Measurements from ENCODE around the gene FAM53B.

Gene FAM53B

DNA sequence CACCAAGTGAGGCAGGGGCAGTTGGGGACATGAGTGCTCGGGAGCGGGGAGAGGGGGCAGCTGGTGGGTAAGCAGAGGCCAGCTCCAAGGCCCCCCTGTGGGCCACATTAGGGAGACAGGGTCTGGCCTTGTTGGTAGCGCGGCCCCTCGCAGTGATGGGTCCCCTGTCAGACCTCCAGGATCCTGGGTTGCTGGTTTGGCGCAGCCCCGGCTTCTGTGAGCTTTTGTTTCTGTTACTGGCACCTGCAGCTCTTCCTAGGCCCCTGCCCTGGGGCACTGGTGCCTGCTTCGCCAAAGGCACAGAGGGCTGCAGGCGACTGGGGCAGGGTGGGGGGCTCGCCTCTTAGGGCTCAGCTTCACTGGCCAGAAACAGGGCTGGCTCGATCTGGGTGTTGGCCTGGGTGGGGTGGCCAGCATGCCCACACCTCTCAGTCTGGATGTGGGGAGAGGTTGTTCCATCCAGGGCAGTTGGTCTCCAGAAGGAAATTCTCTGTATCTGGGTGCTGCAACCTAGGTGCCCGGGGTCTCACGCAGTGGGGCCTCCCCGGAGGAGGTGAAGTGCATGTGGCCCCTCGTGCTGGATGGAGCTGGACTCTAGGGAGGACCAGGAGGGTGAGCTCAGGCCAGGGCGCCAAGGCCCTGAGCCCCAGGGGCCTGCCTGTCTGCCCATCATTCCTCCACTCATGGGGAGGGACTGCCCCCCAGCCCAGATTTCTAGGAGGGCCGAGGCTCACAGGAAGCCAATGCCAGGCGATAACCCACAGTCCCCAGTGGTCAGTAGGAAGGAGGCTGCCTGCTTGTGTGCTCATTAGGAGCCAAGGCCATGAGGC, 143.9 kb downstream of the FAM53B start:
- no peaks in the 10 kb centered on the region for H3K27me3 ChIP-seq (ENCODE audit: low read depth)
- H3K9me3 ChIP-seq, result no peaks in the 10 kb centered on the region
- in situ Hi-C loops (cut with MboI; ENCODE audit: low sequenced_read_pairs), result no loop called here
- no peaks in the 10 kb centered on the region for H3K4me1 ChIP-seq
- DNase-seq (ENCODE audit: low spot score in 2 of 2), result no peak
- H3K4me3 ChIP-seq, result no peak overlapping the region
- H3K36me3 ChIP-seq (replicated peaks), result no peaks in the 10 kb centered on the region

DNA sequence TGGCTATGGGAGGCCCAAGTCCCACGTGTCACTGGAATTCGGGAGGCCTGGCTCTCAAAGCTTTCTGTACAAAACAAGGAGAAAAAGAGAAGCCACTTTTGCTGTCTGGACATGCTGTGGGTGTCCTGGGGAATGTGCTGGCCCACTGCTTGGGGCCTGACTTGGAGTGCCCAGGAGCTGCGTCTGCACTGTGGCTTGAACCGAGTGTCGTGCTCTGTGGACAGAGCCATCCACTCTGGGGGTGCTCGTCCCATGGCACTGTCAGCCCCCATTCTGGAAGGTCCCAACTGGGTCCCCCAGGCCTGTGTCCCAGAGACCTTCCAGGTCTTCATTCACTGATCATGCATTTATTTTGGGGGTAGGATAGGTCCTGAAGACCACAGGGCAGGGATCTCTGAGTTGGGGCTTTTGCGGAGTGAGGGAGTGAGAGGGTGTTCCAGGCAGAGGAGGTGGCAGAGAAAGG, 144.6 kb downstream of the FAM53B start:
- DNase-seq (ENCODE audit: low spot score in 2 of 2), result no peak
- H3K9me3 ChIP-seq, result no peaks in the 10 kb centered on the region
- H3K27me3 ChIP-seq (ENCODE audit: low read depth), result no peaks in the 10 kb centered on the region
- in situ Hi-C loops (cut with MboI; ENCODE audit: low sequenced_read_pairs), result no loop called here
- H3K4me3 ChIP-seq, result no peak overlapping the region
- H3K36me3 ChIP-seq (replicated peaks), result no peaks in the 10 kb centered on the region
- H3K4me1 ChIP-seq, result no peaks in the 10 kb centered on the region

DNA sequence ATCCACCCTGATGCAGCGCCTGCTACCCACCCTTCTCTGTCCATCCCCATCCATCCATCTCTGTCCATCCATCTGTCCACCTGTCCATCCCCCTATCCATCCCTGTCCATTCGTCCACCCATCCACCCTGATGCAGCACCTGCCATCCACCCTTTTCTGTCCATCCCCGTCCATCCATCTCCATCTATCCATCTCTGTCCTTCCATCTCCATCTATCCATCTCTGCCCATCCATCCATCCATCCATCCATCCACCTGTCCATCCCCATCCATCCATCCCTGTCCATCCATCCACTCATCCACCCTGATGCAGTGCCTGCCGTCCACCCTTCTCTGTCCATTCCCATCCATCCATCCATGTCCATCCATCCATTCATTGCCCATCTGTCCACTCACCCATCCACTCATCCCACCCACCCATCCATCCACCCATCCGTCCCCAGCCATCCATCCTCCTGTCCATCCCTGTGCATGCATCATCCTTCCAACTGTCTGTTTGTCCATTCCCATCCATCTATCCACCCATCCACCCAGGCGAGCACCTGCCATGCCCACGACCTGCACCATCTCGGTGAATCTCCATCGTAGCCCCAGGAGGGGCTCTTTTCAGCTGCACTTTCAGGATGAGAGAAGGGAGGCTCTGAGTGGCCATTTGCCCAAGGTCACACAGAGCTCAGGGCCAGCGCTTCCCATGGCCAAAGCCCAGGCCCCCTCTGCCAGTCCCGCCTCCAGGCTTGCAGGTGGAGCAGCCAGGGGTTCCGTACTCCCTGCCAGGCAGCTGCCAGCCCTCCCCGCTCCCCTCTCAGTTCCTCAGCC, 145.2 kb downstream of the FAM53B start:
- in situ Hi-C loops (cut with MboI; ENCODE audit: low sequenced_read_pairs), result no loop called here
- Histone ChIP-seq H3K36me3 (replicated peaks) (no peaks in the 10 kb centered on the region), H3K27me3 (ENCODE audit: low read depth) (no peaks in the 10 kb centered on the region), H3K9me3 (no peaks in the 10 kb centered on the region), H3K4me1 (no peaks in the 10 kb centered on the region), H3K4me3 (no peak overlapping the region)
- no peak for DNase-seq (ENCODE audit: low spot score in 2 of 2)

DNA sequence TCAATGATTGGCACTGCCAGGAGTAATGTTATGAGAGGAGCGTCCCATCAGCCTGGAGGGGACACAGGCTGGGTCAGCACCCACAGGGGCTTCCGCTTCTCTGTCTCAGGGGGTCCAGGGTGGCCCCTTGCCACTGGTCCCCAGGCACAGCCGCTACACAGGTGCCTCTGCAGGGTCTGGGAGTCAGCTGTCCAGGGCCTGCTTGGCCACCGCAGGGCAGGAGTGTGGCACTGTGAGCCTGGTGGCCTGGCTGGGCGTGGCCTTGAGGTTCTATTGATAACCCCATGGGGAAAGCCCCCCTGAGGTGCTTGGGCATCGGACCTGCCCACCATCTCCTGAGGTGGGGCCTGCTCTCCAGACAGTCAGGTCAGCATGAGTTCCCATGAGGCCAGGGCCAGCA, 146.0 kb downstream of the FAM53B start:
- Histone ChIP-seq H3K36me3 (replicated peaks) (no peaks in the 10 kb centered on the region), H3K27me3 (ENCODE audit: low read depth) (no peaks in the 10 kb centered on the region), H3K4me1 (no peaks in the 10 kb centered on the region), H3K9me3 (no peaks in the 10 kb centered on the region), H3K4me3 (no peak overlapping the region)
- DNase-seq (ENCODE audit: low spot score in 2 of 2), result no peak
- in situ Hi-C loops (cut with MboI; ENCODE audit: low sequenced_read_pairs), result no loop called here

DNA sequence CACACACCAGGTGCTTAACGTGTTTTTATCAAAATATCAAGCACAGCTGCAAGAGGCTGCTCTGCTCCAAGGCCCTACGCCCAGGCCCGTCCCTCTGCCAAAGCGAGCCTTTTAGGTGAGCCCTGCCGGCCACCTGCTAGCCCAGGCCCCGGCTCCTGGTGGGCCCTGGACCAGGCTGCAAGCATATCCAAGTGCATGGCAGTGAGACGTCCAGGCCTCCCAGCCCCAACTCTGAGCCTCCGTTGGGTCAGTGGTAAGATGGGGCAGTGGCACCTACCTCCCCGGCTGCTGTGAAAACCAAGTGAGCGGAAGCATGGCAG, 146.4 kb downstream of the FAM53B start:
- Histone ChIP-seq H3K4me1 (no peaks in the 10 kb centered on the region), H3K36me3 (replicated peaks) (no peaks in the 10 kb centered on the region), H3K9me3 (no peaks in the 10 kb centered on the region), H3K4me3 (no peak overlapping the region), H3K27me3 (ENCODE audit: low read depth) (no peaks in the 10 kb centered on the region)
- in situ Hi-C loops (cut with MboI; ENCODE audit: low sequenced_read_pairs), result no loop called here
- DNase-seq (ENCODE audit: low spot score in 2 of 2), result no peak

DNA sequence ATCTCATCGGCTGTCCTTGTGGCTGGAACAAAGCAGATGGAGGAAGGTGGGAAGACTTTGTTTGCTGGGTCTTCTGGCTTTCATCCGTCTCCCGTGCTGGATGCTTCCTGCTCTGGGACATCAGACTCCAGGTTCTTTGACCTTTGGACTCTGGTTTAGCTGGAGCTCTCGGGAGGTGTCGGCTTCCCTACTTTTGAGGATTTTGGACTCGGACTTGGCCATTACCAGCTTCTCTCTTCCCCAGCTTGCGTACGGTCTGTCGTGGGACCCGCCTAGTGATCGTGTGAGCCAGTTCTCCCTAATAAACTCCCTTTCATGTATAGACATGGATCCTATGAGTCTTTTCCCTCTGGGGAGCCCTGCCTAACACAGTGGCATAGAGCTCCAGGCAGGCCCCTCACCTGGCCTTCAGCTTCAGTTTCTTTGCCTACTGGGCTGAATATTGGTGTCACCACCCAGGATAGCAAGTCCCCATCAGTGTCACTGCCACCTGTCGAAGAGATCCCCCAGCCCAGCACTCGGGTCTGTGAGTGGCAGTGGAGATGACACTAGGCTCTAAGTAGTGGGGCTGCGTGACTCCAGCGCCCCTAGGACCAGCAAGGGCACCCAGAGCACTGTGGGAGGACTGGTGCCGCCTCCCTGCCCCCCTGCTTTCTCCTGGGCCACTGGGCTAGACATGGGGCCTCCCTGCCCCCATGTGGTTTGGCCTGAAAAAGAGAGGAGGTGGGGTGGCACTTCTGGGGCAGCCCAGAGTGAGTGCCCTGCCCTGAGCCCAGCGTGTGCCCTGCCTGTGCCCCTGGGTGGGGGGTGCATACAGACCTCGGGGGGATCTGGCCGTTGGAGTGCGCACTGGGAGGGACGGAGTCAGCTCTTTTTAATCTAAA, 147.0 kb downstream of the FAM53B start:
- Histone ChIP-seq H3K36me3 (replicated peaks) (no peaks in the 10 kb centered on the region), H3K9me3 (no peaks in the 10 kb centered on the region), H3K4me3 (no peak overlapping the region), H3K4me1 (no peaks in the 10 kb centered on the region), H3K27me3 (ENCODE audit: low read depth) (no peaks in the 10 kb centered on the region)
- DNase-seq (ENCODE audit: low spot score in 2 of 2), result no peak
- in situ Hi-C loops (cut with MboI; ENCODE audit: low sequenced_read_pairs), result no loop called here

DNA sequence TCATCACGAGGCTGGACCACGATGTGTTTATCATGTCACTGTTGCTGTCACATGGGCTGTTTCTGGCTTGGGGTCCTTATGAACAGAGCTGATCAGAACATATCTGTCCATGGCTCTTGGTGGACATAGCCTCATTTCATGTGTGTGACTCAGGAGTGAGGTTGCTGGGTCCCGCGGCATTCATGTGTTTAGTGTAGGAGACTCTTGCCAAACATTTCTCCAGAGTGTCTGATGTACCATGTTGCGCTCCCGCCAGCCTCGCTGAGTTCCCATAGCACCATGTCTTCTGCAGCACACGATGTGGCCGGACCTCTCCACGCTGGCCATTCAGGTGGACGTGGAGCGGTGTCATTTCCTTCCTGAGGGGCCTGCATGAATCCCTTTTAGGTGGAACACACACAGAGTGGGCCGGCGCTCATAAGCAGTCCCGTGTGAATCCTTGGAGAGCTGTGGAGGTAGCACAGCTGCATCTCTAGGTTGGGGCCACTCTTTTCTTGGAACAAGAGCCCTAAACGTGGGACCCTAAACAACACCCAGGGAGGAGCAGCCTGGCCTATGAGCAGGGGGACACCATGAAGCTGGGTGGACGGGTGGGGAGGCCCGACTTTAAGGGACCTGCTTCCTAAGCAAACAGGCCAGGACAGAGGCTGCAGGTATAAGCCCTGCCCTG, 147.9 kb downstream of the FAM53B start:
- no peaks in the 10 kb centered on the region for H3K4me1 ChIP-seq
- in situ Hi-C loops (cut with MboI; ENCODE audit: low sequenced_read_pairs), result no loop called here
- H3K36me3 ChIP-seq (replicated peaks), result no peaks in the 10 kb centered on the region
- no peak for DNase-seq (ENCODE audit: low spot score in 2 of 2)
- H3K4me3 ChIP-seq, result no peak overlapping the region
- 0 out of 2 replicates have a peak, but pooled peaks cover 2% of the 10 kb centered on the region for H3K9me3 ChIP-seq
- H3K27me3 ChIP-seq (ENCODE audit: low read depth), result no peaks in the 10 kb centered on the region

DNA sequence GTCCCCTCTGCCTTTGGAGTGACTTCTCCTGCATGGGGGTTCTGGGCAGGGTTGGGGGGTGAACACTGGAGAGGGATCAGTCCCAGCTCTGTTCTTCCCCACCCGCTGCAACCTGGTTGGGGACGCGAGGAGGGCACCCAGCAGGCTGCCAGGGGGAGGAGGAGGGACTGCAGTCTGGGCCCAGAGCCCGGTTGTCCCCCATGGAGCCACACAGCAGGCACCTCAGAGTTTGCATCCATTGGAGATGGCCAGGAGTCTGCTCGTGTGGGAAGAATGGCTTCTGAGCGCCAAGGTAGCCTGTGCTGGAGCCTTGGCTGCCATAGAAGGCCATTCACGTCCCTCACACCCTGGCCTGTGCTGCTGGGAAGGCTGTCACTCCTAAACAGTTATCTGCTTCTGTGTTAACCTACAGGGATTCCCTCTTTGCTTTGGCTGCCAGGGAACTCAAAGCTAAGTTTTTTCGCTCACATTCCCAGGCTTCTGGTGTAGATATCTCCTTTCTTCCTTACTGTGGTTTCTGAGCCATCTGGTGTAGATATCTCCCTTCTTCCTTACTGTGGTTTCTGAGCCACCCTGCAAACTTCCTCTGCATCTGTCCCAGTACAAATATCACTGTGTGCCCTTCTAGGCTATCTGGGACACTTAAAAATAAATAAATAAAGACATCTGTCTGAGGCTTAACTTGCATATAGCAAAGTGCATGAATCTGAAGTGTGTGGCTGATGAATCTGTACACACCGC, 148.9 kb downstream of the FAM53B start:
- no peaks in the 10 kb centered on the region for H3K27me3 ChIP-seq (ENCODE audit: low read depth)
- no peak for DNase-seq (ENCODE audit: low spot score in 2 of 2)
- no peaks in the 10 kb centered on the region for H3K4me1 ChIP-seq
- in situ Hi-C loops (cut with MboI; ENCODE audit: low sequenced_read_pairs), result no loop called here
- H3K4me3 ChIP-seq, result no peak overlapping the region
- no peaks in the 10 kb centered on the region for H3K36me3 ChIP-seq (replicated peaks)
- H3K9me3 ChIP-seq, result 0 out of 2 replicates have a peak, but pooled peaks cover 2% of the 10 kb centered on the region

DNA sequence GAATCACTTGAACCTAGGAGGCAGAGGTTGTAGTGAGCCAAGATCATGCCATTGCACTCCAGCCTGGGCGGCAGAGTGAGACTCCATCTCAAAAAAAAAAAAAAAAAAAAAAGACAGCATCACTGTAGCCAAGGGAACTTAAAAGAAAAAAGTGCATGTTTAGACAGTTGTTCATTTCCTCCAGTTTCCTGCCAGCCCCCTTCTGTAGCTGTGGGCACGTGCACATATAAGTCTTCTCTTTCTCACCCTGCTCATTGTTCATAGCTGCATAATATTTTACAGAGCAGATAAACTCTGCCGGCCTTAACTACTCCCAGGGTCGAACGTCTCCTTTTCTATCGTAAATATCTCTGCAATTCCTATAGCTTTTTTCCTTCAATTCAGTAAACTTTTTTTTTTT, 149.9 kb downstream of the FAM53B start:
- in situ Hi-C loops (cut with MboI; ENCODE audit: low sequenced_read_pairs), result no loop called here
- H3K4me1 ChIP-seq, result no peaks in the 10 kb centered on the region
- no peaks in the 10 kb centered on the region for H3K27me3 ChIP-seq (ENCODE audit: low read depth)
- H3K36me3 ChIP-seq (replicated peaks), result no peaks in the 10 kb centered on the region
- H3K4me3 ChIP-seq, result no peak overlapping the region
- 0 out of 2 replicates have a peak, but pooled peaks cover 2% of the 10 kb centered on the region for H3K9me3 ChIP-seq
- DNase-seq (ENCODE audit: low spot score in 2 of 2), result no peak

DNA sequence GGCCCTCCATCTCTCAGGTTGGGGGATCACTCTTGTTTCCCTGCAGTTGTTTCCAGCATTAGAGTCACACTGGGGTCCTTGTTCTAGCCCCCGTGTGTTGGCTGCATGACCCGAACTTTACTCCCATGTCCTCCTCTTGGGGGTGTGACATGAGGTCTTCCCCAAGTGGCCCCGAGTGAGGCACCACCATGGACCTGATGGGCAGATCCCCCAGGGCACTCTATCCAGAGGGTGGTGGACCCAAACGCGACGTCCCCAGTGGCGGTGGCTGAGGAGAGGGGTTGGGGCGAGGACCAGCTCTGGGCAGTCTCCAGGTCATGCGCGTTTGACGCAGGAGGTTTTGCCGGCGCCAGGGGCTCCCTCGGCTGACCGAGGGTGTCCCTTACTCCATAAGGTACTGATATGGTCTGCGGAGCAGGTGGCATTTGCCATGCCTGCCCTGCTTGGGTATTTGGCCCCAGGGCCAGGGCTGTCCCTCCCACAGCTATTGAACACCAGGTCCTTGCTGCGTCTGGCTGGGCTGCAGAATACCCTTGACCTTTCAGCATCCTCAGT, 150.7 kb downstream of the FAM53B start:
- no peak overlapping the region for H3K4me3 ChIP-seq
- no peaks in the 10 kb centered on the region for H3K4me1 ChIP-seq
- in situ Hi-C loops (cut with MboI; ENCODE audit: low sequenced_read_pairs), result no loop called here
- no peaks in the 10 kb centered on the region for H3K36me3 ChIP-seq (replicated peaks)
- H3K9me3 ChIP-seq, result 0 out of 2 replicates have a peak, but pooled peaks cover 2% of the 10 kb centered on the region
- DNase-seq (ENCODE audit: low spot score in 2 of 2), result no peak
- no peaks in the 10 kb centered on the region for H3K27me3 ChIP-seq (ENCODE audit: low read depth)

DNA sequence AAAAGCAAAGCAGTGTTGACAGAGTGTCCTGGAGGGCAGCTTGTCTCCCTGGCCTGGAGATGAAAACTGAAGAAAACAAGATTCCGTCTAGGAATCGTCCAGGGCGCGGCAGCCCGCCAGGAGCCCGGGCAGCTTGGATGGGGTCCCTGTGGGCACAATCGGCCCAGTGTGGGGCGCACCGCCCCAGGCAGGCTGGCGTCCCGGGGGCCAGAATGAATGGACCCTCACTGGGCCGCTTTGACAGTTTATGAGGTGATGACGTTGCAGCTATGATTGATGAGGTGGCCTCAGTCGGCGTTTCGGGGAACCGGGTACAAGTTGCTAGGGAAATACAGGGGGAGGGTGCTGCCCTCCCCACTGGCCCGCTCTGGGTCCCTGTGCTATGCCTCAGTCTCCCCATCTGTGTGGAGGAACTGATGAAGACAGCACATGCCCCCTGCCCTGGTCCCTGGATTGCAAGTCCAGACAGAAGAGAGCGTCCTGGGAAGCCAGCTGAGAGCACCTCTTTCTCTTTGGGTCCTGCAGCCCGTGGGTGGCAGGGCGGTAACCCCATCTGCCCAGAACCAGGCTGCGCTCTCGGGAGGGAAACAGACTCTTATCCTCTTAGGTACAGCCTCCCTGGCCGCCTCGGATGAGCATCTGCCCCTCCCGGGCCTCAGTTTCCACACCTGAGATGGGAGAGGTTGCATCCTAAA, 151.3 kb downstream of the FAM53B start:
- H3K27me3 ChIP-seq (ENCODE audit: low read depth), result no peaks in the 10 kb centered on the region
- H3K4me3 ChIP-seq, result no peak overlapping the region
- no peaks in the 10 kb centered on the region for H3K4me1 ChIP-seq
- H3K36me3 ChIP-seq (replicated peaks), result no peaks in the 10 kb centered on the region
- 0 out of 2 replicates have a peak, but pooled peaks cover 2% of the 10 kb centered on the region for H3K9me3 ChIP-seq
- DNase-seq (ENCODE audit: low spot score in 2 of 2), result no peak
- in situ Hi-C loops (cut with MboI; ENCODE audit: low sequenced_read_pairs), result no loop called here

DNA sequence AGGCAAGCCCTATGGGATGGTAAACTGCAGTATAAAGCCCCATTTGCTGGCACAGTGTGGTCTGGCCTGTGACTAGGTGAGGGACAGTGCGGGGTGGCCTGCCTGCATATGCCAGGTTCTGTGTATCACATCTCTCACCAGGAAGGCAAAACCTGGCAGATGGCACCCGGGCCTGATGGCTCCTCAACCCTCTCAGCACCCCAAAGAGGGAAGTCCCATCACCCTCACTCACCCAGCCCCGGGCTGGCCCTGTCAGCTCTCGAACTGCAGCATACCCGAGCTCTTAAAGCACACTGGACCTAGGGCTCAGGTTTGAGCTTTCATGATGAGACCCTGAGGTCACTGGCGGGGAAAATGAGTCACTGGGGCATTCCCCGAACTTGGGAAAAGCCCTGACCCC, 152.1 kb downstream of the FAM53B start:
- in situ Hi-C loops (cut with MboI; ENCODE audit: low sequenced_read_pairs), result no loop called here
- no peaks in the 10 kb centered on the region for H3K27me3 ChIP-seq (ENCODE audit: low read depth)
- H3K9me3 ChIP-seq, result 0 out of 2 replicates have a peak, but pooled peaks cover 2% of the 10 kb centered on the region
- no peak overlapping the region for H3K4me3 ChIP-seq
- no peaks in the 10 kb centered on the region for H3K36me3 ChIP-seq (replicated peaks)
- no peaks in the 10 kb centered on the region for H3K4me1 ChIP-seq
- DNase-seq (ENCODE audit: low spot score in 2 of 2), result no peak

Data from HAP-1 (cell line).